HEK293 (cell line): ENCODE data around the gene PABPN1.

Experiments used
- CTCF ChIA-PET: fragments of 350-600 bp; formaldehyde crosslinking; extraction: SDS; loops from one replicate; lab custom pipeline; 2021; ENCODE audit warnings: antibody characterized with exemption; lab: Yijun Ruan, JAX
- POLR2A ChIA-PET: fragments of 300-600 bp; formaldehyde crosslinking; extraction: SDS; loops from one replicate; lab custom pipeline; 2020; ENCODE audit warnings: antibody characterized with exemption, inconsistent platforms; lab: Yijun Ruan, JAX
- H3K27ac ChIP-seq: fragments of 200-500 bp; sonication (Bioruptor generic); 2 replicates; pipeline ENCODE4 v1.5.1; 2014; ENCODE audit warnings: low read depth, low read length, control low read depth, inconsistent platforms; ENCODE audit errors: extremely low read depth
- H3K36me3 ChIP-seq, 2 experiments: fragments of 200-500 bp in 1 of 2; sonication (Bioruptor generic) in 1 of 2; 1 replicate in 1 of 2; 2 replicates in 1 of 2; pipeline ENCODE4 v1.5.1; 2014 to 2017; ENCODE audit warnings: inconsistent platforms in 2 of 2, low read length in 2 of 2; ENCODE audit not compliant: control insufficient read depth in 2 of 2, insufficient read depth in 1 of 2
- H3K4me1 ChIP-seq: fragments of 200-500 bp; sonication (Bioruptor generic); 2 replicates; pipeline ENCODE4 v1.5.1; 2014; ENCODE audit warnings: mild to moderate bottlenecking, low read length, inconsistent platforms; ENCODE audit not compliant: control insufficient read depth, insufficient read depth
- H3K4me3 ChIP-seq: 2 replicates; pipeline ENCODE4 v1.5.1; 2011; ENCODE audit warnings: low read depth, mild to moderate bottlenecking, control low read depth, low read length, moderate library complexity
- H3K9me3 ChIP-seq: fragments of 200-500 bp; sonication (Bioruptor generic); 2 replicates; pipeline ENCODE4 v1.5.1; 2014; ENCODE audit warnings: low read depth, low read length, inconsistent platforms; ENCODE audit not compliant: control insufficient read depth, insufficient read depth
- HIC1 ChIP-seq: fragments of 450-650 bp; formaldehyde crosslinking; IDR thresholded peaks from 2 replicates; pipeline ENCODE4 v1.5.1; 2016; ENCODE audit warnings: missing biosample characterization, missing genetic modification characterization
- KLF10 ChIP-seq: fragments of 450-650 bp; IDR thresholded peaks from 2 replicates; pipeline ENCODE4 v1.5.1; 2018; ENCODE audit warnings: missing biosample characterization, mild to moderate bottlenecking, missing genetic modification characterization
- KLF9 ChIP-seq: fragments of 450-650 bp; formaldehyde crosslinking; IDR thresholded peaks from 2 replicates; pipeline ENCODE4 v1.5.1; 2016; ENCODE audit warnings: missing biosample characterization, missing genetic modification characterization, low read depth
- YY2 ChIP-seq: fragments of 450-650 bp; formaldehyde crosslinking; IDR thresholded peaks from 2 replicates; pipeline ENCODE4 v1.5.1; 2016; ENCODE audit warnings: missing biosample characterization, missing genetic modification characterization
- ZNF324 ChIP-seq: fragments of 450-650 bp; formaldehyde crosslinking; IDR thresholded peaks from 2 replicates; pipeline ENCODE4 v1.5.1; 2016; ENCODE audit warnings: missing biosample characterization, missing genetic modification characterization
- ZNF558 ChIP-seq: fragments of 450-650 bp; formaldehyde crosslinking; IDR thresholded peaks from 2 replicates; pipeline ENCODE4 v1.5.1; 2016; ENCODE audit warnings: missing biosample characterization, missing genetic modification characterization
- ZNF639 ChIP-seq: fragments of 450-650 bp; formaldehyde crosslinking; IDR thresholded peaks from 2 replicates; pipeline ENCODE4 v1.5.1; 2016; ENCODE audit warnings: missing biosample characterization, missing genetic modification characterization
- ZNF707 ChIP-seq: fragments of 450-650 bp; formaldehyde crosslinking; IDR thresholded peaks from 2 replicates; pipeline ENCODE4 v1.5.1; 2016; ENCODE audit warnings: missing biosample characterization, missing genetic modification characterization
- ZNF747 ChIP-seq: fragments of 450-650 bp; formaldehyde crosslinking; IDR thresholded peaks from 2 replicates; pipeline ENCODE4 v1.5.1; 2016; ENCODE audit warnings: missing biosample characterization, missing genetic modification characterization
- TF ChIP-seq, protein P1 (sequence below): fragments of 450-650 bp; formaldehyde crosslinking; IDR thresholded peaks from 2 replicates; pipeline ENCODE4 v1.5.1; 2017; ENCODE audit warnings: missing biosample characterization, missing genetic modification characterization
- TF ChIP-seq, protein P2 (sequence below): fragments of 450-650 bp; formaldehyde crosslinking; IDR thresholded peaks from 2 replicates; pipeline ENCODE4 v1.5.1; 2016; ENCODE audit warnings: missing biosample characterization, missing genetic modification characterization, borderline replicate concordance
- TF ChIP-seq, protein P3 (sequence below): fragments of 450-650 bp; formaldehyde crosslinking; IDR thresholded peaks from 2 replicates; pipeline ENCODE4 v1.5.1; 2016; ENCODE audit warnings: missing biosample characterization, missing genetic modification characterization

Gene PABPN1

DNA sequence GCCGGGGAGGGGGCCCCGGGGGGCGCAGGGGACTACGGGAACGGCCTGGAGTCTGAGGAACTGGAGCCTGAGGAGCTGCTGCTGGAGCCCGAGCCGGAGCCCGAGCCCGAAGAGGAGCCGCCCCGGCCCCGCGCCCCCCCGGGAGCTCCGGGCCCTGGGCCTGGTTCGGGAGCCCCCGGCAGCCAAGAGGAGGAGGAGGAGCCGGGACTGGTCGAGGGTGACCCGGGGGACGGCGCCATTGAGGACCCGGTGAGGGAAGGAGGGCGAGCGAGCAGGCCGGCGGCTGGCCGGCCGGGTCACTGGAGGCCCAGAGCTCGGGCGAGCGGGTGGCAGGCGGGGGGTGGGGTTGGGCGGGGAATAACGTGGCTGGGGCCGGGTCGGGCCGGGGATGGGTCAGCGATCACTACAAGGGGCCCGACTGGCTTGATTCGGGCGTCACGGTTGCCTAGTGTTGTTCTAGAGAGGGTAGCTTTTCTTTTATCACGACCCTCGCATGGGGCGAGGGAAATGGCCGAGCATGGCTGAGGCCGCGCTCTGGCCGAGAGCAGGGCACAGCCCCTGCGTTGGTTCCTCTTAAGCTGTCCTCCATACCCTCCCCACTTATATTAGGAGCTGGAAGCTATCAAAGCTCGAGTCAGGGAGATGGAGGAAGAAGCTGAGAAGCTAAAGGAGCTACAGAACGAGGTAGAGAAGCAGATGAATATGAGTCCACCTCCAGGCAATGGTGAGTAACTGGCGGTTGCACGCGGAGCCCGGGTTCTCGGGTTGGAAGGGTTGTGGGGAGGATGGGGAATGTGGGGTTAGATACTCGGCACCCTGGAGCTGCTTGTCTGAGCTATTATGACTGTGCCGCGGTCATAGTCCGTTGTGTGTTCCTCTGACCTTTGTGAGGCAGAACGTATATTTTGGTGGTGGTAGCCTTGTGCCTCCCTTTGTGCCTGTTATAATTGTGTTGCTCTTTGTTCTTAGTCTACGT, 603 bp downstream of the PABPN1 start (continued):
- TF ChIP-seq, protein P1, sequence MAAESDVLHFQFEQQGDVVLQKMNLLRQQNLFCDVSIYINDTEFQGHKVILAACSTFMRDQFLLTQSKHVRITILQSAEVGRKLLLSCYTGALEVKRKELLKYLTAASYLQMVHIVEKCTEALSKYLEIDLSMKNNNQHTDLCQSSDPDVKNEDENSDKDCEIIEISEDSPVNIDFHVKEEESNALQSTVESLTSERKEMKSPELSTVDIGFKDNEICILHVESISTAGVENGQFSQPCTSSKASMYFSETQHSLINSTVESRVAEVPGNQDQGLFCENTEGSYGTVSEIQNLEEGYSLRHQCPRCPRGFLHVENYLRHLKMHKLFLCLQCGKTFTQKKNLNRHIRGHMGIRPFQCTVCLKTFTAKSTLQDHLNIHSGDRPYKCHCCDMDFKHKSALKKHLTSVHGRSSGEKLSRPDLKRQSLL (tag by site-specific recombination) = peak; percentile 73; the same call in 1 of the 2 replicates
- TF ChIP-seq, protein P2, sequence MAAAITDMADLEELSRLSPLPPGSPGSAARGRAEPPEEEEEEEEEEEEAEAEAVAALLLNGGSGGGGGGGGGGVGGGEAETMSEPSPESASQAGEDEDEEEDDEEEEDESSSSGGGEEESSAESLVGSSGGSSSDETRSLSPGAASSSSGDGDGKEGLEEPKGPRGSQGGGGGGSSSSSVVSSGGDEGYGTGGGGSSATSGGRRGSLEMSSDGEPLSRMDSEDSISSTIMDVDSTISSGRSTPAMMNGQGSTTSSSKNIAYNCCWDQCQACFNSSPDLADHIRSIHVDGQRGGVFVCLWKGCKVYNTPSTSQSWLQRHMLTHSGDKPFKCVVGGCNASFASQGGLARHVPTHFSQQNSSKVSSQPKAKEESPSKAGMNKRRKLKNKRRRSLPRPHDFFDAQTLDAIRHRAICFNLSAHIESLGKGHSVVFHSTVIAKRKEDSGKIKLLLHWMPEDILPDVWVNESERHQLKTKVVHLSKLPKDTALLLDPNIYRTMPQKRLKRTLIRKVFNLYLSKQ (tag by site-specific recombination) = no peak
- TF ChIP-seq KLF10 (tag by site-specific recombination) (no peak), YY2 (tag by site-specific recombination) (no peak), ZNF558 (tag by site-specific recombination) (no peak)
- TF ChIP-seq, all 188 proteins: peak for 11

DNA sequence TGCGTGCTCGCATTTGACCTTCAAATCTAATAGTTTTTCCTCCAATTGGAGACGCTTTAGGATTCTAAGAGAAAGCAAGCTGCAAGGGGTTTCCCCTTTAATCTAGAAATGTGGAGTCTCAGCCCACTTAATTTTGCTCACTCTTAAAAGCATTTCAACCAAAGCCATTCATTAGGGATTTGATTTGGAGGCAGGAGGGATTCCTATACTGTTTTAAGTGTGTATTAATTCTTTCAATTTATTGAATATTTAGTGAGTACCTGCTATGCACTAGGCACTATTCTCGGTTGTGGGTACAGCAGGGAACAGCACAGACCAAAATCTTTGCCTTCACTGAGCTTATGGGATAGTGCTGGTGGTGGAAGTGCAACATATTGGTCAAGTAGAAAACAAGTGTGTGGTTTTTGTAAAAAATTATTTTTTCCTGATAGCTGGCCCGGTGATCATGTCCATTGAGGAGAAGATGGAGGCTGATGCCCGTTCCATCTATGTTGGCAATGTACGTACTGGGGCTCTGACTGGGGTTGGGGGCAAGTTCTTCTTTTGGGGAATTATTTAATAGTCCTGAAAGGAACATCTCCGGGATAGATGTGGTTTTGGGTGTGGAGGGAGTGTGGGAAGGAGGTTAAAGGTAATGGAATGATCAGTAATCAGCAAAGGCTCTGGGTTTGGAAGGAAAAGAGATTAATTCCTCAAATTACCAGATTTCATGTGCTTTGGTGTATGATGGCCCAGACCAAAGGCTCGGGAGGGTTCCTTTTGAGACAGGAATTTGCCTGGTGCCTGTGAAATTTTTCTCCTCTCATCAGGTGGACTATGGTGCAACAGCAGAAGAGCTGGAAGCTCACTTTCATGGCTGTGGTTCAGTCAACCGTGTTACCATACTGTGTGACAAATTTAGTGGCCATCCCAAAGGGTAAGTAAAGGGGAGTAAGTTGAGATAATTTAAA, 1.6 kb downstream of the PABPN1 start:
- Histone ChIP-seq H3K4me3 (peak overlapping the region; percentile 97), H3K27ac (peak overlapping the region; percentile 92)
- POLR2A ChIA-PET = interaction anchor here (1.3 to 7.9 kb wide), 5 partner anchors 19 to 233 kb away, joined by 3 to 170 read pairs (median 17); partner anchors contain the start of genes ACIN1, BCL2L2, C14orf119 and HOMEZ

GRCh38 chr14:23323838-23324454, 2.7 kb downstream of the PABPN1 start:
- Histone ChIP-seq H3K9me3 (no peaks in the 10 kb centered on the region), H3K36me3 (peaks cover 25 to 41% of the 10 kb centered on the region in 2 experiments), H3K27ac (no peak overlapping the region), H3K4me3 (no peak overlapping the region), H3K4me1 (peaks cover 15% of the 10 kb centered on the region)
- POLR2A ChIA-PET = no interaction called here
- CTCF ChIA-PET = interaction anchor here (0.6 to 2.5 kb wide), 5 partner anchors 10 to 56 kb away, joined by 3 to 14 read pairs (median 3); no protein-coding TSS in a partner anchor
- no peak for TF ChIP-seq KLF9 (tag by site-specific recombination)
- TF ChIP-seq HIC1 = no peak
- no peak for TF ChIP-seq ZNF324 (tag by site-specific recombination)
- TF ChIP-seq ZNF747 (tag by site-specific recombination) = no peak
- TF ChIP-seq, protein P3, sequence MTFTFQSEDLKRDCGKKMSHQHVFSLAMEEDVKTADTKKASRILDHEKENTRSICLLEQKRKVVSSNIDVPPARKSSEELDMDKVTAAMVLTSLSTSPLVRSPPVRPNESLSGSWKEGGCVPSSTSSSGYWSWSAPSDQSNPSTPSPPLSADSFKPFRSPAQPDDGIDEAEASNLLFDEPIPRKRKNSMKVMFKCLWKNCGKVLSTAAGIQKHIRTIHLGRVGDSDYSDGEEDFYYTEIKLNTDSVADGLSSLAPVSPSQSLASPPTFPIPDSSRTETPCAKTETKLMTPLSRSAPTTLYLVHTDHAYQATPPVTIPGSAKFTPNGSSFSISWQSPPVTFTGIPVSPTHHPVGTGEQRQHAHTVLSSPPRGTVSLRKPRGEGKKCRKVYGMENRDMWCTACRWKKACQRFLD (tag by site-specific recombination) = no peak
- TF ChIP-seq ZNF558 (tag by site-specific recombination) = no peak

More for the DNA sequence above, 1.6 kb downstream of the PABPN1 start:
- H3K9me3 ChIP-seq = no peaks in the 10 kb centered on the region
- H3K4me1 ChIP-seq = peaks cover 15% of the 10 kb centered on the region
- CTCF ChIA-PET = interaction anchor here (0.6 to 2.5 kb wide), 8 partner anchors 11 to 285 kb away, joined by 3 to 14 read pairs (median 4); partner anchors contain the start of gene SLC22A17
- peaks cover 25 to 41% of the 10 kb centered on the region in 2 experiments for H3K36me3 ChIP-seq
- TF ChIP-seq ZNF707 (tag by site-specific recombination) (no peak), ZNF639 (tag by site-specific recombination) (0 out of 2 replicates have a peak, but pooled peaks have one; percentile 7)
- TF ChIP-seq, all 188 proteins: peak for 1
